Bronchial smooth muscle cell (primary cell): ENCODE data around the gene PRRG2. TPM values are rescaled to one million over a fixed set of nuclear protein-coding genes. Genes with fewer than 3 reads are reported as not detected.

Experiments
- total RNA-seq: library from RNA; depleted of rRNA; stranded (reverse); fragments of >200 nt; gene quantifications from 2 replicates; pipeline ENCODE4 v1.2.1, GENCODE V29; 2014

The PRRG2 gene
- 0.32 and 1.0 TPM in 2 replicates for total RNA-seq

DNA sequence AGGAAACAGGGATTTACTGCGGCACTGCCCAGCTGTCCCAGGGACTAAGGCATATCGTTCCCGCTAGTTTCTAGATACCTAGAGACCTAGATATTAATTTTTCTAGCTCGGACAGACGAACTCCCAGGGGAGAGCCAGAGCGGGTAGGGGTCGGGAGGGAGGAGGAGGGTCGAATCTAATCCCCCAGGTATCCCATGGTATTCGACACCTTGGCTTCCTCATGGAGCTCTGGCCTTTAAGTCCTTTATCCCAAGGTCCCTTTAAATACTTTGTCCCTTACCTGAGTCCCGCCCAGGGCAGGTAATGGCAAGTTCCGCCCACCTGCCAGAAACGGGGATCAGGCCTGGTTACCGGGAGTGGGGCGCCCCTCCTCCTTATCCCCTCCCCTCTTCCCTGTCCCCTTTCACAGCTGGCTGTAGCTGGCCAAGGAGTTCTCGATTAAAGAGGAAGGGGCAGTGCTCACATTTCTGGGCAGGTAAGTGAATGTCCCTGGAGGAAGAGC is at the start of gene PRRG2:
PRRG2 (plus strand) TSS at position 310 of the 502 bp plus-strand sequence. CDS start 1,904 bp downstream, outside the sequence.

DNA sequence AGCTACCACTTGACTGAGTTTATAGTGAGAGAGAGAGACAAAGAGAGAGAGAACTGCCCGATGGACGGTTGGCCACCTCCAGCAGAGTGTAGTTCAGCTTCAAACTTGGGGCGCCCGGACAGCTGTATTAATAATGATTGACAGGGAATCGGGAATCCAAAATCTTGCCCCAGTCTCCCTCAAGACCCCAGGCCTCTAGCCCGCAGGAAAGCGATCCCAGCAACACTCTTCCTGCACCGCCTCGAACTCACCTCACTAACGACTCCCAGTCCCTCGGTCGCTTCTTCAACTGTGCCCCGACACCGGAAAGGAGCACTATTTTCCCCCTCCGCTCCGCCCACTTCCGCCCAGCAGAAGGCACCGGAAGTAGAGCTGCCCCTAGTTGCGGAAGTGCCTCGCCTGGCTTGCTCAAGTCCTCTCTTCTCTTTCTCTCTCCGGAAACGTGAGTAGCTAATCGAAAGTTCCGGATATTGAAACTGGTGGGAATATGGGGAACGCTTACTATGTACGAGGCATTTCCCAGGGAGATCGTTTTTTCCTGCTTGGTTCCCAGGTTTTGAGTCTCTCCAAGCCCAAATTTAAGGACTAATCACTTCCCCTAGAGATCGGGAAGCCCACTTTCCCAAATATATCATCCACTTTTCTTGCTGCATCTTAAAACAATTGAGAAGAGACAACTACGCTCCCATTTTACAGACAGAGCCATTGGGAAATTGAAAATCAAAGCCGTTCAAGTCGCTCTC is 681 bp upstream of the PRRG2 start, which contains the start of gene NOSIP:
NOSIP (minus strand) TSS at position 293 of the 743 bp plus-strand sequence. CDS start 19,865 bp downstream, outside the sequence.

DNA sequence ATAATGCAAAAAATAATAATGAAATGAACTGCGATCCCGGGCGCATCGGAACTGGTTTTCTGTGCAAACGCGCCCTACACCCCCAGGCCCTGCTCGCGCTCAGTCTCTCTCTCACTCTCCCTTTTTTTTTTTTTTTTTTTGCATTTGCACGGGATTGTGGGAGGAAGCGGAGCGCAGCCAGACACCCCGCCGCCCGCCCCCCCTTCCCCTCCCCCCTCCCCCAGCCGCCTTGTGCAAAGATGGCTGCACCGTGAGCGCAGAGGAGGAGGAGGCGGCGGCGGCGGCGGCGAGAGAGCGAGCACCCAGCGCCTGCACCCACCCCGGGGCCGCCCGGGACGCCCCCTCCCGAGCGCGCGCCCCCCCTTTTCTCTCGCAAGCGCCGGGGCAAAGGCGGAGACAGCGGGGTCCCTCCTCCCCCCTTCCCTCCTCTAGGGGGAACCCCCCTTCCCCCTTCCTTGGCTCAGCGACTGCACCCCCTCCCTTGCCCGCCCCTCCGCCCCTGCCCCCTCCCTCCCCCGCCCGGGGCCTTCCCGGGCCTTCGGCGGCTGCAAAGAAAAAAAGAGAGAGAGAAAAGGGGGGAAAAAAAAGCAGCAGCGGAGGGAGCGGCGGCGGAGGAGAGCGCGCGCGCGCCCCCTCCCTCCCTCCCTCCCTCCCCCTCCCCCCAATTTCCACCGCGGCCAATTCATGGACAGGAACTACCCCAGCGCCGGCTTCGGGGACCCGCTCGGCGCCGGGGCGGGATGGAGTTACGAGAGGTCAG is 10.0 kb downstream of the PRRG2 start, which contains the start of gene PRR12:
PRR12 (plus strand) TSS at position 212 of the 760 bp plus-strand sequence; CDS start at position 685, 473 bp downstream.

DNA sequence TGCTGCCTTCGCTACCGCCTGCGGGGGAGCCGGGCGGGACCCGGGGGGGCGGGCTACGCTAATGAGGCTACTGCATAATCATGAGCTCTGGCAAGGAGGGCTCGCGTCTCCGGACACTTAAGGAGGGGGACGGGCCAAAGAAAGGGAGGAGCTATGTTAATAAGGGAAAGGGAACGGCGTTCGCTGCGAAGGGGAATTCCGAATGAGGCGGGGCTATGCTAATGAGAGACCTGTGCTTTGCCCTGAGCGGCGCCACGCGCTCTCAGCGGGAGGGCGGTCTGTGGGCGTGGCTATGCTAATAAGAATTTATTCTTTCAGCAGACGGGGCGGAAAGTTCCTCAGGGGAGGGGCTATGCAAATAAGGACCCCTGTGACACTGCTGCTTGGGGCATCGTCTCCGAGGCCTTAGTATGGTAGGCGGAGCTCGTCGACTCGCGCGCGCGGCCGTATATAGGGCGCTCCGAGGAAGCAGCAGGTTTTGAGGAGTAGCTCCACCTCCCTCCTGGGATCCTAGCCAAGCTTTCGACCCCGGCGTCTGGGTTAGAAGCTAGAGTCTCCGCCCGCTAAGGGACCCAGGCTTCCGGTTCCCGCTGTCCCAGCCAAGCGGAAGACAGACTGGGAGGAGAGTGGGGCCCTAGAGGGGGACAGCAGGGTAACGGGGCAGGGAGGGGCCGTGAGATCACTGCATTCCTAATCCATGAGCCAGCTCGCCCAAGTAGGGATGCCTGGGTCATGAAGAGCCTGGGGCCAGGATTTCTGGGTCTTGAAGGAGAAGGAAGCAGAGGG is 59.2 kb downstream of the PRRG2 start, which contains the start of gene RRAS:
RRAS (minus strand) TSS at position 31 of the 786 bp plus-strand sequence. CDS start 45 bp downstream, outside the sequence.

Other genes with a start within 250 kb of the PRRG2 start
- gene CD37, start 245.9 kb upstream of the PRRG2 start, total RNA-seq = not detected in 2 replicates
- gene TEAD2, start 218.9 kb upstream of the PRRG2 start, total RNA-seq = 17.2 and 18.5 TPM in 2 replicates
- 0.16 and 0.26 TPM in 2 replicates for gene DKKL1, start 217.4 kb upstream of the PRRG2 start, total RNA-seq
- gene KASH5, start 193.1 kb upstream of the PRRG2 start, total RNA-seq = not detected in 2 replicates
- not detected in 2 replicates for gene PTH2, start 157.9 kb upstream of the PRRG2 start, total RNA-seq
- not detected in 2 replicates for gene GFY, start 155.9 kb upstream of the PRRG2 start, total RNA-seq
- gene SLC17A7, start 139.8 kb upstream of the PRRG2 start, total RNA-seq = under 0.01 and 0.16 TPM in 2 replicates
- gene PIH1D1, start 129.5 kb upstream of the PRRG2 start, total RNA-seq = 101 and 120 TPM in 2 replicates
- gene ALDH16A1, start 128.1 kb upstream of the PRRG2 start, total RNA-seq = 21.6 and 26.2 TPM in 2 replicates
- 4.9 and 5.3 TPM in 2 replicates for gene FLT3LG, start 107.1 kb upstream of the PRRG2 start, total RNA-seq
- 2,925 and 3,389 TPM in 2 replicates for gene RPL13A, start 93.7 kb upstream of the PRRG2 start, total RNA-seq
- 3,049 and 4,360 TPM in 2 replicates for gene RPS11, start 84.9 kb upstream of the PRRG2 start, total RNA-seq
- gene FCGRT, start 68.7 kb upstream of the PRRG2 start, total RNA-seq = 46.5 and 81.8 TPM in 2 replicates
- 231 and 301 TPM in 2 replicates for gene RCN3, start 53.3 kb upstream of the PRRG2 start, total RNA-seq
- 96.1 and 100 TPM in 2 replicates for gene NOSIP, start 760 bp upstream of the PRRG2 start, total RNA-seq
- gene PRR12, start 9.9 kb downstream of the PRRG2 start, total RNA-seq = 1.2 and 1.3 TPM in 2 replicates
- gene RRAS, start 58.8 kb downstream of the PRRG2 start, total RNA-seq = 40.7 and 48.1 TPM in 2 replicates
- 6.7 and 9.0 TPM in 2 replicates for gene SCAF1, start 60.9 kb downstream of the PRRG2 start, total RNA-seq
- gene IRF3, start 84.5 kb downstream of the PRRG2 start, total RNA-seq = 59.2 and 59.9 TPM in 2 replicates
- gene BCL2L12, start 84.6 kb downstream of the PRRG2 start, total RNA-seq = 0.52 and 1.6 TPM in 2 replicates
- gene PRMT1, start 96.0 kb downstream of the PRRG2 start, total RNA-seq = 314 and 403 TPM in 2 replicates
- gene ADM5, start 108.3 kb downstream of the PRRG2 start, total RNA-seq = 0.17 and 0.47 TPM in 2 replicates
- gene CPT1C, start 109.8 kb downstream of the PRRG2 start, total RNA-seq = 26.6 and 34.5 TPM in 2 replicates
- gene TSKS, start 182.0 kb downstream of the PRRG2 start, total RNA-seq = 0.26 and 0.32 TPM in 2 replicates
- gene AP2A1, start 185.7 kb downstream of the PRRG2 start, total RNA-seq = 69.2 and 78.0 TPM in 2 replicates
- gene FUZ, start 232.0 kb downstream of the PRRG2 start, total RNA-seq = 28.5 and 33.1 TPM in 2 replicates
- 13.2 and 13.3 TPM in 2 replicates for gene MED25, start 237.0 kb downstream of the PRRG2 start, total RNA-seq